HG03108 (cell line): ENCODE measurements around the gene CBLC.

ENCODE experiments used
- ATAC-seq: cut with Tn5 transposase; IDR thresholded peaks from one replicate; pipeline ENCODE4 v1.9.1; 2021; ENCODE audit warnings: moderate library complexity; ENCODE audit not compliant: unreplicated experiment

The CBLC gene

GRCh38 chr19:44745887-44746600, 31.6 kb upstream of the CBLC start:
- ATAC-seq = no peak

- ATAC-seq = no peak
Observed at GRCh38 chr19:44746616-44746945, 31.1 kb upstream of the CBLC start.

- no peak for ATAC-seq
Observed at GRCh38 chr19:44746946-44747738, 30.5 kb upstream of the CBLC start.

- peak; percentile 0 for ATAC-seq
Observed at GRCh38 chr19:44747739-44748425, 29.8 kb upstream of the CBLC start.

GRCh38 chr19:44748426-44749254, 29.1 kb upstream of the CBLC start, which contains the start of gene BCL3:
Gene BCL3, plus strand, starts transcription at chr19:44748708. Its CDS starts 83 bp downstream, at chr19:44748791.
- ATAC-seq = peak; percentile 30

- ATAC-seq = no peak
Observed at GRCh38 chr19:44749292-44749691, 28.4 kb upstream of the CBLC start.

- no peak for ATAC-seq
Observed at GRCh38 chr19:44749994-44750393, 27.7 kb upstream of the CBLC start.

- ATAC-seq = no peak
Observed at GRCh38 chr19:44752123-44752815, 25.4 kb upstream of the CBLC start.

- peak; percentile 46 for ATAC-seq
Observed at GRCh38 chr19:44752816-44753625, 24.7 kb upstream of the CBLC start.

- ATAC-seq = no peak
Observed at GRCh38 chr19:44753626-44753931, 24.1 kb upstream of the CBLC start.

- ATAC-seq = no peak
Observed at GRCh38 chr19:44753932-44754749, 23.5 kb upstream of the CBLC start.

GRCh38 chr19:44754750-44755080, 23.0 kb upstream of the CBLC start:
- no peak for ATAC-seq

GRCh38 chr19:44755219-44755618, 22.5 kb upstream of the CBLC start:
- ATAC-seq = no peak

GRCh38 chr19:44756089-44756562, 21.6 kb upstream of the CBLC start:
- ATAC-seq = no peak

GRCh38 chr19:44757057-44757734, 20.5 kb upstream of the CBLC start:
- ATAC-seq = no peak

- no peak for ATAC-seq
Observed at GRCh38 chr19:44757735-44758505, 19.8 kb upstream of the CBLC start.

- ATAC-seq = no peak
Observed at GRCh38 chr19:44758596-44758995, 19.1 kb upstream of the CBLC start.
